Measurements from ENCODE around the gene ATP6V0C.
"Not testable (repeated sequence)": the region's sequence is repeated elsewhere in the genome, so short reads cannot be mapped to it uniquely, and the experiment has no call there.

DNA sequence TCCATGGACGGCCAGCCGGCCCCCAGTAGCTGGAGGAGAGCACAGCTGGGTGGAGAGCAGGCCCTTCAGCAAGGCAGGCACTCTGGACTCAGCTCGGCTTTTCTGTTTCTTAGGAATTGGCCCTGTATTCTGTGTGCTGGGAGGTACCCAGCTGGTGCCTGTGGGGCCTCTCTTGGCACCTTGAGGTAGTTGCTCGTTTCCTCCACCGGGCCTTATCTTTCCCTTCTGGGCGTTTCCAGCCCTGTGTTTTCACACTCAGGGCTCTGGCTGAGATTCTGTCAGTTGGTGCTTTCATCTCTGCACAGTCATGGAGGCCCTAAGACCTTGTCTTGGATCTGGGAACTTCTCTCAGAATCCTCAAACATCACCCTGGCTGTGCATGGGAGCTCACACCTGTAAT is 53.8 kb downstream of the ATP6V0C start:
- TF ChIP-seq, protein P1, sequence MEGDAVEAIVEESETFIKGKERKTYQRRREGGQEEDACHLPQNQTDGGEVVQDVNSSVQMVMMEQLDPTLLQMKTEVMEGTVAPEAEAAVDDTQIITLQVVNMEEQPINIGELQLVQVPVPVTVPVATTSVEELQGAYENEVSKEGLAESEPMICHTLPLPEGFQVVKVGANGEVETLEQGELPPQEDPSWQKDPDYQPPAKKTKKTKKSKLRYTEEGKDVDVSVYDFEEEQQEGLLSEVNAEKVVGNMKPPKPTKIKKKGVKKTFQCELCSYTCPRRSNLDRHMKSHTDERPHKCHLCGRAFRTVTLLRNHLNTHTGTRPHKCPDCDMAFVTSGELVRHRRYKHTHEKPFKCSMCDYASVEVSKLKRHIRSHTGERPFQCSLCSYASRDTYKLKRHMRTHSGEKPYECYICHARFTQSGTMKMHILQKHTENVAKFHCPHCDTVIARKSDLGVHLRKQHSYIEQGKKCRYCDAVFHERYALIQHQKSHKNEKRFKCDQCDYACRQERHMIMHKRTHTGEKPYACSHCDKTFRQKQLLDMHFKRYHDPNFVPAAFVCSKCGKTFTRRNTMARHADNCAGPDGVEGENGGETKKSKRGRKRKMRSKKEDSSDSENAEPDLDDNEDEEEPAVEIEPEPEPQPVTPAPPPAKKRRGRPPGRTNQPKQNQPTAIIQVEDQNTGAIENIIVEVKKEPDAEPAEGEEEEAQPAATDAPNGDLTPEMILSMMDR (IDR thresholded peaks at IDR 0.05), result not testable (repeated sequence)
- not testable (repeated sequence) for TF ChIP-seq EP300 (IDR thresholded peaks at IDR 0.05)
